KMS-11 (cell line): ENCODE data around the gene ZNF619.
A peak's percentile ranks its signal among the peaks of the same experiment; 100 is the strongest.

Experiments
- H2AFZ ChIP-seq: fragments of 200-600 bp; sonication (generic); 2 replicates; pipeline ENCODE4 v1.6.1; 2016; ENCODE audit warnings: antibody characterized with exemption, mixed run types, low read depth
- H3K27ac ChIP-seq: fragments of 200-600 bp; sonication (generic); 2 replicates; pipeline ENCODE4 v1.6.1; 2016; ENCODE audit warnings: mild to moderate bottlenecking, mixed run types
- H3K27me3 ChIP-seq: fragments of 200-600 bp; sonication (generic); 2 replicates; pipeline ENCODE4 v1.6.1; 2017; ENCODE audit warnings: mild to moderate bottlenecking, low read depth, mixed run types, moderate library complexity; ENCODE audit not compliant: insufficient read depth
- H3K36me3 ChIP-seq: fragments of 200-600 bp; sonication (generic); 2 replicates; pipeline ENCODE4 v1.6.1; 2017; ENCODE audit warnings: mild to moderate bottlenecking, mixed run types; ENCODE audit not compliant: insufficient read depth
- H3K4me1 ChIP-seq: fragments of 200-600 bp; sonication (generic); 2 replicates; pipeline ENCODE4 v1.6.1; 2016; ENCODE audit warnings: mild to moderate bottlenecking, low read depth, mixed run types; ENCODE audit not compliant: poor library complexity, severe bottlenecking
- H3K4me2 ChIP-seq: fragments of 200-600 bp; sonication (generic); 2 replicates; pipeline ENCODE4 v1.7.0; 2016; ENCODE audit warnings: mild to moderate bottlenecking, mixed run types
- H3K4me3 ChIP-seq: fragments of 200-600 bp; sonication (generic); IDR thresholded peaks from 2 replicates; pipeline ENCODE4 v1.6.1; 2017; ENCODE audit warnings: low read depth, low read length, mixed read lengths; ENCODE audit not compliant: insufficient read depth
- H3K79me2 ChIP-seq: fragments of 200-600 bp; sonication (generic); 2 replicates; pipeline ENCODE4 v1.6.1; 2016; ENCODE audit warnings: low read depth, mixed run types; ENCODE audit not compliant: insufficient read depth
- H3K9ac ChIP-seq: fragments of 200-600 bp; sonication (generic); 2 replicates; pipeline ENCODE4 v1.6.1; 2016; ENCODE audit warnings: mild to moderate bottlenecking, mixed run types
- H4K20me1 ChIP-seq: fragments of 200-600 bp; sonication (generic); 2 replicates; pipeline ENCODE4 v1.6.1; 2016; ENCODE audit warnings: mild to moderate bottlenecking, mixed run types; ENCODE audit not compliant: insufficient read depth
- CTCF ChIP-seq: fragments of 200-600 bp; sonication (generic); conservative IDR thresholded peaks from 2 replicates; pipeline ENCODE4 v1.6.1; 2017; ENCODE audit warnings: low read depth, mild to moderate bottlenecking, antibody characterized with exemption, low read length, moderate library complexity, mixed read lengths

Gene ZNF619

GRCh38 chr3:40523781-40524180 lies 46.9 kb downstream of the ZNF619 start:
- Histone ChIP-seq H3K36me3 (no peaks in the 10 kb centered on the region), H3K79me2 (no peaks in the 10 kb centered on the region), H4K20me1 (no peaks in the 10 kb centered on the region), H3K9ac (peak overlapping the region; percentile 80; the same call in 1 of the 2 replicates), H3K4me2 (peak overlapping the region; percentile 31; the same call in 1 of the 2 replicates), H3K4me1 (no peaks in the 10 kb centered on the region), H2AFZ (peak overlapping the region; percentile 93; the same call in 1 of the 2 replicates), H3K4me3 (no peak overlapping the region), H3K27me3 (no peaks in the 10 kb centered on the region), H3K27ac (peak overlapping the region; percentile 38; the same call in 1 of the 2 replicates)
- TF ChIP-seq CTCF = no peak

GRCh38 chr3:40524222-40524567 lies 47.3 kb downstream of the ZNF619 start:
- H3K9ac ChIP-seq = peak overlapping the region; percentile 80
- no peaks in the 10 kb centered on the region for H3K79me2 ChIP-seq
- no peaks in the 10 kb centered on the region for H3K36me3 ChIP-seq
- no peaks in the 10 kb centered on the region for H3K4me1 ChIP-seq
- peak overlapping the region; percentile 31; the same call in 1 of the 2 replicates for H3K4me2 ChIP-seq
- no peaks in the 10 kb centered on the region for H4K20me1 ChIP-seq
- no peak for TF ChIP-seq CTCF
- no peaks in the 10 kb centered on the region for H3K27me3 ChIP-seq
- no peak overlapping the region for H3K4me3 ChIP-seq
- peak overlapping the region; percentile 93; the same call in 1 of the 2 replicates for H2AFZ ChIP-seq
- peak overlapping the region; percentile 38 for H3K27ac ChIP-seq

GRCh38 chr3:40524568-40525285 lies 47.8 kb downstream of the ZNF619 start, which contains the start of gene ZNF621:
ZNF621 (plus strand) TSS chr3:40524960; CDS start chr3:40525841, 881 bp downstream.
- no peaks in the 10 kb centered on the region for H4K20me1 ChIP-seq
- peak within 1 kb of the TSS; percentile 80 for H3K9ac ChIP-seq
- H3K79me2 ChIP-seq = no peaks in the 10 kb centered on the region
- peak within 1 kb of the TSS; percentile 80 for H3K4me2 ChIP-seq
- H2AFZ ChIP-seq = peak within 1 kb of the TSS; percentile 93
- TF ChIP-seq CTCF = no peak
- H3K27ac ChIP-seq = peak within 1 kb of the TSS; percentile 38
- no peaks in the 10 kb centered on the region for H3K27me3 ChIP-seq
- H3K36me3 ChIP-seq = no peaks in the 10 kb centered on the region
- no peak within 1 kb of the TSS for H3K4me3 ChIP-seq
- no peaks in the 10 kb centered on the region for H3K4me1 ChIP-seq

- Histone ChIP-seq H3K27ac (no peak overlapping the region), H2AFZ (no peak overlapping the region), H3K4me3 (no peak overlapping the region), H3K27me3 (no peaks in the 10 kb centered on the region), H3K36me3 (no peaks in the 10 kb centered on the region; the same call in 1 of the 2 replicates), H3K4me1 (no peaks in the 10 kb centered on the region), H3K4me2 (no peak overlapping the region), H3K79me2 (no peaks in the 10 kb centered on the region), H4K20me1 (no peaks in the 10 kb centered on the region), H3K9ac (no peak overlapping the region)
- no peak for TF ChIP-seq CTCF
Observed at GRCh38 chr3:40528426-40528825, 51.5 kb downstream of the ZNF619 start.
